GM06990 (cell line): ENCODE results near the gene ANKRD39.

Experiments
- DNase-seq: peaks from one replicate; pipeline ENCODE4 v3.0.0-alpha.2; 2011; ENCODE audit not compliant: insufficient read length; ENCODE audit errors: extremely low read depth
- H3K27me3 ChIP-seq: replicated peaks from 2 replicates; pipeline ENCODE4 v1.6.0; 2011; ENCODE audit warnings: low read length; ENCODE audit not compliant: control insufficient read depth, insufficient read depth
- H3K36me3 ChIP-seq: 2 replicates; pipeline ENCODE4 v1.5.1; 2011; ENCODE audit warnings: low read length; ENCODE audit not compliant: control insufficient read depth, insufficient read depth
- H3K4me3 ChIP-seq: replicated peaks from 2 replicates; pipeline ENCODE4 v1.5.1; 2011; ENCODE audit warnings: low read depth, mild to moderate bottlenecking, control low read depth, low read length
- TF ChIP-seq, protein P1 (sequence below): IDR thresholded peaks from 2 replicates; pipeline ENCODE4 v1.5.1; 2011; ENCODE audit warnings: low read length, control low read depth, mild to moderate bottlenecking, inconsistent platforms; ENCODE audit not compliant: insufficient read depth, poor library complexity, severe bottlenecking

The ANKRD39 gene

DNA sequence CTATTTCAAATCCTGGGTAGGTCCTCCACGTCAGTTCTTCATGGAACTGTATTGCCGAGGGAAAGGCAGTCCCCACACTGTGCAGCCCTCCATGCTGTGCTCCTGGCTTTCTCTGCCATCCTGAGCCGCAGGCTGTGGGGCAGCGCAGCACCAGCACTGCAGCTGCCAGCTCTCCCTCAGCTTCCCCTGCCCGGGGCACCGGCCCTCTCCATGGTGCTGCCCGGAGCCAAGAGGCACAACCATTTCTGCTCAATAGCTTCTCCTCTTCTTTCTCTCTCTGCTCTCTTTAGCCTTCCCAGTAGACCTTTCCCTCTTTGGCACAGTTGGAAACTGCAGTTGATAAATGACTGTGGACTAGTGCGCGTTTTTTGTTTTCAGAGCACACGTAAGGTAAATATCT, 26.1 kb downstream of the ANKRD39 start:
- Histone ChIP-seq H3K4me3 (no peak overlapping the region), H3K27me3 (no peaks in the 10 kb centered on the region), H3K36me3 (peaks cover 21% of the 10 kb centered on the region)
- TF ChIP-seq, protein P1, sequence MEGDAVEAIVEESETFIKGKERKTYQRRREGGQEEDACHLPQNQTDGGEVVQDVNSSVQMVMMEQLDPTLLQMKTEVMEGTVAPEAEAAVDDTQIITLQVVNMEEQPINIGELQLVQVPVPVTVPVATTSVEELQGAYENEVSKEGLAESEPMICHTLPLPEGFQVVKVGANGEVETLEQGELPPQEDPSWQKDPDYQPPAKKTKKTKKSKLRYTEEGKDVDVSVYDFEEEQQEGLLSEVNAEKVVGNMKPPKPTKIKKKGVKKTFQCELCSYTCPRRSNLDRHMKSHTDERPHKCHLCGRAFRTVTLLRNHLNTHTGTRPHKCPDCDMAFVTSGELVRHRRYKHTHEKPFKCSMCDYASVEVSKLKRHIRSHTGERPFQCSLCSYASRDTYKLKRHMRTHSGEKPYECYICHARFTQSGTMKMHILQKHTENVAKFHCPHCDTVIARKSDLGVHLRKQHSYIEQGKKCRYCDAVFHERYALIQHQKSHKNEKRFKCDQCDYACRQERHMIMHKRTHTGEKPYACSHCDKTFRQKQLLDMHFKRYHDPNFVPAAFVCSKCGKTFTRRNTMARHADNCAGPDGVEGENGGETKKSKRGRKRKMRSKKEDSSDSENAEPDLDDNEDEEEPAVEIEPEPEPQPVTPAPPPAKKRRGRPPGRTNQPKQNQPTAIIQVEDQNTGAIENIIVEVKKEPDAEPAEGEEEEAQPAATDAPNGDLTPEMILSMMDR: no peak
- DNase-seq: no peak

DNA sequence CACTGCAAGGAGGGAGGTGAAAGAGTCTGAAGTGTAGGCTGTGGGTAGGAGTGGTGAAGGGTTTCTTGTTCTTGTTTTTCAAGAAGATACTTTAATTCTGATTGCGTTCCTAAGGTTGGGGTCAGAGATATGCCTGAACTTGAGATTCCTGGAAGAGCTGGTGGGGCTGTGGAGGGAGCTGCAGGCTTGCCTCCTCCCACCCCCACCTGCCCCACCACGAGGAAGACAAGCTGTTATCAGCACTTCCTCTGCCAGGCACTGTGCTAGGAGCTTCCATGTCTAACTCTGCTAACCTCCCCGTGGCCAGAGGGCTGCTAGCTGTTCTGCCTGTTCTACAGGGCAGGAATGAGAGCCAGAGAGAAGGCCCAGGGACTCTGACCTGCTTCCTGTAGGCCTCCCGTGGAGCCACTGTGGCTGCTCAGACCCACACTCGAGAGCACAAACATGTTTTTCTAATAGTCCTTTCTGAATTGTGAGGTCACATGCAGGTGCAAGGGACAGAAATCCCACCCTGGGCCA, 27.7 kb downstream of the ANKRD39 start:
- H3K36me3 ChIP-seq: peaks cover 23% of the 10 kb centered on the region

DNA sequence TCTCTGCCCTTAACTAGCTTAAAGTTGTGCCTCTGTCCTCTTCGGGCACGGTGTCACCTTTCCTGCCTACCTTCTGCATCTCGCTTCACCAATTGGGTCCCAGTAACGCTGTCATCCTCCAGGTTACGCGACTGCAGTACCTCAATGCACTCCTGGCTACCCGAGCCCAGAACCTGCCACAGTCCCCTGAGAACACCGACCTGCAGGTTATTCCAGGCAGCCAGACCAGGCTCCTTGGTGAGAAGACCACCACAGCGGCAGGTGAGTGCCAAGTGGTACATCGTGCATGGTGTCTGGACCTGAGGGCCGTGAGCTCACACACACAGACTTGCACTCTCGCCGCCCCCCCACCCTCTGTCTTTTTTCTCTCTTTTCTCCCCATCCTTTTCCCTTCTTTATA, 28.9 kb downstream of the ANKRD39 start:
- Histone ChIP-seq H3K36me3 (peaks cover 25% of the 10 kb centered on the region), H3K4me3 (no peak overlapping the region), H3K27me3 (no peaks in the 10 kb centered on the region)
- DNase-seq: no peak
- TF ChIP-seq, protein P1: no peak

More for the DNA sequence above, 27.7 kb downstream of the ANKRD39 start:
- Histone ChIP-seq H3K27me3 (no peaks in the 10 kb centered on the region), H3K4me3 (no peak overlapping the region)
- TF ChIP-seq, protein P1: no peak
- no peak for DNase-seq

DNA sequence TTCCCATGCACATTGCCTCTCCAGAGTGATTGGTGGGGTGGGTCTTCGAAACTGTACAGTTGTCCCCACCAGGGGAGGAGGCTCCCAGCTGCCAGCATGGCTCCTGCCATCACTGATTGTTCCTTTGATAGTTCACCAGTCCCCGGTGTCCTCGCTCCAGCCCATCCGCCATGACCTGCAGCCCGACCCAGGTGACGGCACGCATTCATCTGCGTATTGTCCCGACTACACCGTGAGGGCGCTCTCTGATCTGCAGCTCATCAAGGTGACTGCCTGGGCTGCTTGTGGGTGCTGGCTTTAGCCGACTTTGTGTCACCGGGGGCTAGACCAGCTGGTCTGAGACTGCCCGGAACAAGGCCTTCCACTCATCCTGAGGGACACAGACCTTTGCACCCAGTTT, 29.4 kb downstream of the ANKRD39 start:
- Histone ChIP-seq H3K27me3 (no peaks in the 10 kb centered on the region), H3K36me3 (peaks cover 27% of the 10 kb centered on the region), H3K4me3 (no peak overlapping the region)
- TF ChIP-seq, protein P1: no peak
- DNase-seq: no peak

DNA sequence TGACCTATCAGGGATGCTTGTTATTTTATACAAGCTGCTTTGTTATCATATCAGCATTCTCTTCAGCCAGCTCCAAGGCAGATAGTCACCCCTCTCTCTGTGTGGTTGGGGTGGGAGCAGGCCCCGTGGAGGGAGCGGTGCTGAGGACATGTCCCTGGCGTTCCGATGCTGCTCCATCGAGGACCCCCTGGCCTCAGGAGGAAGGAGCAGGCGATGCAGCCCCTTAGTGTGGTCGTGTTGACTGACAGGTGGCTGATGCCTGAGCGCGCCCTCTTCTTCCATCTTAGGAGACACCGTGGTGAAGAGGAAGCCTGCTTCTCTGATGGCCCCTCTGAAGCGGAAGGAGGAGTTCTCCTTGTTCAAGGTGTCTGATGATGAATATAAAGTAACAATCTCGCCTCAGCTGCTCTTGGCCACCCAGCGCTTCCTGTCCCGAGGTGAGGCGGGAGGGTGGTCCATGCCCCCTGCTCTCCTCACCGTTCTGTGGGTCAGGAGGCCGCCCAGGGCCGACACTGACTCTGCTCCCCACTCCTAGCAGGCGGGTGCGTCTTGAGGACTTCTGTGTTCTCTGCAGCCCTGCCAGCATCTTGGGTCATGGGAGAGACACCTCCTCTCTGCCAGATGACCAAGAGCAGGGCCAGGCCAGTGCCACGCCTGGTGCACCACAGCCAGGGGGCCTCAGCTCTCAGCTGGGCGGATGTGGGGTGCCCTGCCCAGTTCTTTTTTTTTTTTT, 31.1 kb downstream of the ANKRD39 start:
- no peak for DNase-seq
- H3K4me3 ChIP-seq: no peak overlapping the region
- peaks cover 22% of the 10 kb centered on the region for H3K36me3 ChIP-seq
- TF ChIP-seq, protein P1: no peak
- H3K27me3 ChIP-seq: no peaks in the 10 kb centered on the region
